Measurements from ENCODE around the gene CLCN2.

CLCN2 gene

GRCh38 chr3:184323696-184324095 lies 37.7 kb downstream of the CLCN2 start:
- no peak overlapping the region for H3K9ac ChIP-seq
- no peak for TF ChIP-seq CTCF (conservative IDR thresholded peaks at IDR 0.05; ENCODE audit: low read depth, low read length)
- no peak overlapping the region for H3K4me3 ChIP-seq (IDR thresholded peaks at IDR 0.05; ENCODE audit: insufficient read depth, low read depth, low read length)
- no peak overlapping the region for H2AFZ ChIP-seq (ENCODE audit: low read depth)
- peaks cover 21% of the 10 kb centered on the region for H3K4me1 ChIP-seq (ENCODE audit: low read depth, poor library complexity, severe bottlenecking)
- H3K4me2 ChIP-seq: no peak overlapping the region
- H4K20me1 ChIP-seq (ENCODE audit: insufficient read depth): peaks cover 22% of the 10 kb centered on the region
- peaks cover 71% of the 10 kb centered on the region; the same call in 1 of the 2 replicates for H3K36me3 ChIP-seq (ENCODE audit: insufficient read depth)
- H3K79me2 ChIP-seq (ENCODE audit: insufficient read depth, low read depth): peaks cover 70% of the 10 kb centered on the region
- H3K27me3 ChIP-seq (ENCODE audit: insufficient read depth, low read depth): no peaks in the 10 kb centered on the region; the same call in 1 of the 2 replicates
- H3K27ac ChIP-seq: no peak overlapping the region

- peaks cover 78% of the 10 kb centered on the region for H3K79me2 ChIP-seq (ENCODE audit: insufficient read depth, low read depth)
- H3K9ac ChIP-seq: no peak overlapping the region
- H3K4me2 ChIP-seq: no peak overlapping the region
- H2AFZ ChIP-seq (ENCODE audit: low read depth): no peak overlapping the region
- H3K4me1 ChIP-seq (ENCODE audit: low read depth, poor library complexity, severe bottlenecking): peaks cover 29% of the 10 kb centered on the region
- H3K36me3 ChIP-seq (ENCODE audit: insufficient read depth): peaks cover 66% of the 10 kb centered on the region; the same call in 1 of the 2 replicates
- H3K4me3 ChIP-seq (IDR thresholded peaks at IDR 0.05; ENCODE audit: insufficient read depth, low read depth, low read length): no peak overlapping the region
- H3K27me3 ChIP-seq (ENCODE audit: insufficient read depth, low read depth): no peaks in the 10 kb centered on the region; the same call in 1 of the 2 replicates
- H3K27ac ChIP-seq: no peak overlapping the region
- TF ChIP-seq CTCF (conservative IDR thresholded peaks at IDR 0.05; ENCODE audit: low read depth, low read length): no peak
- peaks cover 28% of the 10 kb centered on the region for H4K20me1 ChIP-seq (ENCODE audit: insufficient read depth)
These were observed 38.5 kb downstream of the CLCN2 start for GRCh38 chr3:184322731-184323487.

GRCh38 chr3:184321666-184322065 lies 39.7 kb downstream of the CLCN2 start:
- Histone ChIP-seq H3K27me3 (ENCODE audit: insufficient read depth, low read depth) (no peaks in the 10 kb centered on the region; the same call in 1 of the 2 replicates), H2AFZ (ENCODE audit: low read depth) (no peak overlapping the region), H3K79me2 (ENCODE audit: insufficient read depth, low read depth) (peaks cover 90% of the 10 kb centered on the region), H3K4me3 (IDR thresholded peaks at IDR 0.05; ENCODE audit: insufficient read depth, low read depth, low read length) (no peak overlapping the region), H3K36me3 (ENCODE audit: insufficient read depth) (peaks cover 61% of the 10 kb centered on the region; the same call in 1 of the 2 replicates), H3K9ac (no peak overlapping the region), H4K20me1 (ENCODE audit: insufficient read depth) (peaks cover 40% of the 10 kb centered on the region), H3K4me2 (no peak overlapping the region), H3K4me1 (ENCODE audit: low read depth, poor library complexity, severe bottlenecking) (peaks cover 41% of the 10 kb centered on the region), H3K27ac (no peak overlapping the region)
- no peak for TF ChIP-seq CTCF (conservative IDR thresholded peaks at IDR 0.05; ENCODE audit: low read depth, low read length)

- Histone ChIP-seq H3K4me1 (ENCODE audit: low read depth, poor library complexity, severe bottlenecking) (peaks cover 49% of the 10 kb centered on the region), H3K4me3 (IDR thresholded peaks at IDR 0.05; ENCODE audit: insufficient read depth, low read depth, low read length) (no peak overlapping the region), H3K36me3 (ENCODE audit: insufficient read depth) (peaks cover 51% of the 10 kb centered on the region; the same call in 1 of the 2 replicates), H3K9ac (peak overlapping the region; percentile 38; the same call in 1 of the 2 replicates), H3K79me2 (ENCODE audit: insufficient read depth, low read depth) (peaks cover 90% of the 10 kb centered on the region), H4K20me1 (ENCODE audit: insufficient read depth) (peaks cover 48% of the 10 kb centered on the region), H3K27me3 (ENCODE audit: insufficient read depth, low read depth) (no peaks in the 10 kb centered on the region; the same call in 1 of the 2 replicates), H2AFZ (ENCODE audit: low read depth) (no peak overlapping the region), H3K4me2 (peak overlapping the region; percentile 33; the same call in 1 of the 2 replicates), H3K27ac (peak overlapping the region; percentile 63)
- no peak for TF ChIP-seq CTCF (conservative IDR thresholded peaks at IDR 0.05; ENCODE audit: low read depth, low read length)
These were observed 41.3 kb downstream of the CLCN2 start for GRCh38 chr3:184320104-184320445.
